Tibial nerve (tissue), 4 donors: ENCODE data around the gene RIN2. TPM values are rescaled to one million over a fixed set of nuclear protein-coding genes. Genes with fewer than 3 reads are reported as not detected.
A peak's percentile ranks its signal among the peaks of the same experiment; 100 is the strongest.

ENCODE experiments used
- DNase-seq, 2 donors: peaks; one replicate each; pipeline ENCODE4 v3.0.0-alpha.2; 2019; ENCODE audit warnings: low spot score in 2 of 2
- H3K27ac ChIP-seq, 4 donors: fragments of 200-600 bp; sonication (generic) in 3 of 4; one replicate each; pipeline ENCODE4 v1.5.1; 2017 to 2019; ENCODE audit warnings: mild to moderate bottlenecking in 1 of 4
- H3K27me3 ChIP-seq, 2 donors: fragments of 200-600 bp; sonication (generic) in 1 of 2; one replicate each; pipeline versions ENCODE4 v1.5.1 to v1.6.0; 2017 to 2019
- H3K36me3 ChIP-seq, 3 donors: fragments of 200-600 bp; sonication (generic); one replicate each; pipeline ENCODE4 v1.5.1; 2018 to 2019
- H3K4me1 ChIP-seq, 4 donors: fragments of 200-600 bp; sonication (generic) in 3 of 4; one replicate each; pipeline ENCODE4 v1.5.1; 2017 to 2019
- H3K4me3 ChIP-seq, 4 donors: fragments of 200-600 bp; sonication (generic) in 3 of 4; one replicate each; pipeline ENCODE4 v1.5.1; 2017 to 2019; ENCODE audit warnings: mild to moderate bottlenecking in 1 of 4, moderate library complexity in 1 of 4
- H3K9me3 ChIP-seq, 4 donors: fragments of 200-600 bp; sonication (generic) in 3 of 4; one replicate each; pipeline ENCODE4 v1.5.1; 2017 to 2019
- EP300 ChIP-seq, 2 donors: sonication (generic); formaldehyde crosslinking; IDR thresholded peaks; one replicate each; pipeline ENCODE4 v1.6.1; 2017; ENCODE audit warnings: antibody characterized with exemption in 2 of 2, mild to moderate bottlenecking in 1 of 2
- POLR2A ChIP-seq, 2 donors: fragments of 450-650 bp; IDR thresholded peaks; one replicate each; pipeline ENCODE4 v1.6.1; 2017; ENCODE audit warnings: antibody characterized with exemption in 2 of 2, mild to moderate bottlenecking in 2 of 2, moderate library complexity in 2 of 2
- WGBS, 2 donors: methylation state at CpG; one replicate each; pipeline ENCODE4 v1.1.5; 2018; 5-methylcytosine and 5-hydroxymethylcytosine counted together
- total RNA-seq, 4 donors: library from RNA; depleted of rRNA; stranded (reverse); fragments of >200 nt; gene quantifications; one replicate each; pipeline ENCODE4 v1.1.0, GENCODE V29; 2016
- TF ChIP-seq, protein P1 (sequence below), 5 experiments: fragments of 200-600 bp in 3 of 5; fragments of 450-650 bp in 2 of 5; sonication (generic) in 3 of 5; IDR thresholded peaks; one replicate each; pipeline ENCODE4 v1.5.1; 2016 to 2019; ENCODE audit warnings: antibody characterized with exemption in 5 of 5, mild to moderate bottlenecking in 3 of 5, moderate library complexity in 2 of 5

RIN2 gene
- total RNA-seq, 4 donors from 2014 or later = 65.1 to 91.5 (median 69.9) TPM

- H3K27me3 ChIP-seq = no peaks in the 10 kb centered on the region
- H3K36me3 ChIP-seq = no peaks in the 10 kb centered on the region
- H3K4me3 ChIP-seq = no peak overlapping the region
- H3K9me3 ChIP-seq = no peaks in the 10 kb centered on the region
- H3K27ac ChIP-seq = no peak overlapping the region
- H3K4me1 ChIP-seq = peaks cover 0 to 66% (median 11%) of the 10 kb centered on the region in 4 donors
- TF ChIP-seq POLR2A (IDR thresholded peaks at IDR 0.05) (no peak), EP300 (IDR thresholded peaks at IDR 0.05) (no peak)
- TF ChIP-seq, protein P1, sequence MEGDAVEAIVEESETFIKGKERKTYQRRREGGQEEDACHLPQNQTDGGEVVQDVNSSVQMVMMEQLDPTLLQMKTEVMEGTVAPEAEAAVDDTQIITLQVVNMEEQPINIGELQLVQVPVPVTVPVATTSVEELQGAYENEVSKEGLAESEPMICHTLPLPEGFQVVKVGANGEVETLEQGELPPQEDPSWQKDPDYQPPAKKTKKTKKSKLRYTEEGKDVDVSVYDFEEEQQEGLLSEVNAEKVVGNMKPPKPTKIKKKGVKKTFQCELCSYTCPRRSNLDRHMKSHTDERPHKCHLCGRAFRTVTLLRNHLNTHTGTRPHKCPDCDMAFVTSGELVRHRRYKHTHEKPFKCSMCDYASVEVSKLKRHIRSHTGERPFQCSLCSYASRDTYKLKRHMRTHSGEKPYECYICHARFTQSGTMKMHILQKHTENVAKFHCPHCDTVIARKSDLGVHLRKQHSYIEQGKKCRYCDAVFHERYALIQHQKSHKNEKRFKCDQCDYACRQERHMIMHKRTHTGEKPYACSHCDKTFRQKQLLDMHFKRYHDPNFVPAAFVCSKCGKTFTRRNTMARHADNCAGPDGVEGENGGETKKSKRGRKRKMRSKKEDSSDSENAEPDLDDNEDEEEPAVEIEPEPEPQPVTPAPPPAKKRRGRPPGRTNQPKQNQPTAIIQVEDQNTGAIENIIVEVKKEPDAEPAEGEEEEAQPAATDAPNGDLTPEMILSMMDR (IDR thresholded peaks at IDR 0.05) = no peak
- 81 to 88% methylated on average over 4 of the region's 4 CpGs for WGBS, 2 donors
- DNase-seq = no peak
Measured at GRCh38 chr20:19774135-19774933, 16.3 kb downstream of the RIN2 start.

DNA sequence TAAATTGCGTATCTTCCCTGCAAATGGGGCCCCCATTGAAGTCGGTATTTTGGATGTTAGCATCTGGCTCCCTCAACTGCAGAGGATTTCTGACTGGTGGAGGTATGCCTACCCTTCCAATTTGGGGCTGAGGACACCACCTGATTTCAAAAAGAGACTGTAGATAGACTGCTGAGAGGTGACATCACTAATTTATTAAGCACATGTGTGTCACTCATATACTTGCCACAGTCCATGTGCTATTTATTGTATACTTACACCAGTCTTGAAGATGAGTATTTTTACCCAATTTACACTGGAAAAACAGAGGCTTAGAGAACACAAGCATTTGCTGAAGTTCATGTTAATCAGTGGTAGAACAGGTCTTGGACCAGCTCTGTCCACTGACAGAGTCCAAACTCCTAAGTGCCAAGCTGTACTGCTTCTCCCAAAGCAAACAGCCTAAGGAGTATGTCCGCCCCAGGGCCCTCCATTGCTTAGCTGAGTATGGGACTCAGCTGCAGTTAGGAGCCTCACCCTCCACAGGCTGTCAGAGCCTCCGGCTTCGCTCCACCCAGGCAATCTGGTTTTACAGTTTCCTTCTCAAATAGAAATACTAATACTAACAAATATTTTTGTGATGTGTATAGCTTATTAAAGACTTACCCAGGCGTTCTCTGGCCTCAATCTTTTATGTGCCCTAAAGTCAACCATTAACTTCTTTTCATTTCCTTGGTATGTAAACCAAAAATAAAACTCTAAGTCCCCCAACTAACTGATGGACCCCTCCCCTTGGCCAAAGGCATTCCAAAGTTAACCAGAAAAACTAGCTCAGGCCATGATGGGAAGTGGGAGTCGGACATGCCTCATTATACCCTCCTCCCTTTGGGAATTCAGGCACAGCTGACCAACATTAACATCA is 17.5 kb downstream of the RIN2 start:
- no peak for DNase-seq
- 78 to 80% methylated on average over 7 of the region's 7 CpGs for WGBS, 2 donors
- peak overlapping the region in 1 of 4 donors; percentile 2 for H3K27ac ChIP-seq
- no peaks in the 10 kb centered on the region for H3K36me3 ChIP-seq
- TF ChIP-seq, protein P1 (IDR thresholded peaks at IDR 0.05) = no peak
- TF ChIP-seq EP300 (IDR thresholded peaks at IDR 0.05) = no peak
- no peak for TF ChIP-seq POLR2A (IDR thresholded peaks at IDR 0.05)
- H3K4me3 ChIP-seq = no peak overlapping the region
- H3K9me3 ChIP-seq = no peaks in the 10 kb centered on the region
- H3K27me3 ChIP-seq = no peaks in the 10 kb centered on the region
- peaks cover 0 to 64% (median 11%) of the 10 kb centered on the region in 4 donors for H3K4me1 ChIP-seq

- Histone ChIP-seq H3K27me3 (no peaks in the 10 kb centered on the region), H3K9me3 (no peaks in the 10 kb centered on the region), H3K4me3 (no peak overlapping the region), H3K27ac (peak overlapping the region in 2 of 4 donors; percentile 62 to 74), H3K4me1 (peaks cover 0 to 56% (median 11%) of the 10 kb centered on the region in 4 donors), H3K36me3 (no peaks in the 10 kb centered on the region)
- no peak for DNase-seq
- 24 to 34% methylated on average over 6 of the region's 6 CpGs for WGBS, 2 donors
- TF ChIP-seq, protein P1 (IDR thresholded peaks at IDR 0.05) = no peak
- TF ChIP-seq POLR2A (IDR thresholded peaks at IDR 0.05) = no peak
- no peak for TF ChIP-seq EP300 (IDR thresholded peaks at IDR 0.05)
Measured at GRCh38 chr20:19777315-19777714, 19.3 kb downstream of the RIN2 start.

- DNase-seq = no peak
- TF ChIP-seq, protein P1 (IDR thresholded peaks at IDR 0.05) = no peak
- TF ChIP-seq EP300 (IDR thresholded peaks at IDR 0.05) (no peak), POLR2A (IDR thresholded peaks at IDR 0.05) (no peak)
- H3K4me1 ChIP-seq = peaks cover 0 to 56% (median 11%) of the 10 kb centered on the region in 4 donors
- 60 to 71% methylated on average over 3 of the region's 3 CpGs for WGBS, 2 donors
- no peak overlapping the region for H3K4me3 ChIP-seq
- H3K27ac ChIP-seq = peak overlapping the region in 2 of 4 donors; percentile 62 to 74
- H3K36me3 ChIP-seq = no peaks in the 10 kb centered on the region
- no peaks in the 10 kb centered on the region for H3K27me3 ChIP-seq
- no peaks in the 10 kb centered on the region for H3K9me3 ChIP-seq
Measured at GRCh38 chr20:19777981-19778380, 19.9 kb downstream of the RIN2 start.
